Peyer's patch (tissue), 4 donors: ENCODE results near the gene PRSS56. TPM values are rescaled to one million over a fixed set of nuclear protein-coding genes. Genes with fewer than 3 reads are reported as not detected.

Experiments
- DNase-seq, 3 donors: peaks; one replicate each; pipeline ENCODE4 v3.0.0-alpha.2; 2017 to 2019
- H3K27ac ChIP-seq, 4 donors: fragments of 200-600 bp; sonication (generic); one replicate each; pipeline ENCODE4 v1.5.1; 2016 to 2019
- H3K27me3 ChIP-seq, 2 donors: fragments of 200-600 bp; sonication (generic); one replicate each; pipeline ENCODE4 v1.5.1; 2019
- H3K36me3 ChIP-seq, 3 donors: fragments of 200-600 bp; sonication (generic); one replicate each; pipeline ENCODE4 v1.5.1; 2016 to 2019
- H3K4me1 ChIP-seq, 4 donors: fragments of 200-600 bp; sonication (generic); one replicate each; pipeline ENCODE4 v1.5.1; 2016 to 2019
- H3K4me3 ChIP-seq, 4 donors: fragments of 200-600 bp; sonication (generic); 1 replicate in 3 of 4; 2 replicates in 1 of 4; pipeline ENCODE4 v1.5.1; 2016 to 2019; ENCODE audit warnings: mild to moderate bottlenecking in 1 of 4
- H3K9me3 ChIP-seq, 4 donors: fragments of 200-600 bp; sonication (generic); one replicate each; pipeline ENCODE4 v1.5.1; 2016 to 2019; ENCODE audit warnings: mild to moderate bottlenecking in 1 of 4
- CTCF ChIP-seq, 6 experiments: fragments of 450-650 bp in 4 of 6; fragments of 200-600 bp in 2 of 6; sonication (generic) in 1 of 6; IDR thresholded peaks; one replicate each; pipeline ENCODE4 v1.5.1; 2017 to 2019; ENCODE audit warnings: antibody characterized with exemption in 6 of 6, mild to moderate bottlenecking in 3 of 6, moderate library complexity in 1 of 6
- POLR2A ChIP-seq, 2 donors: fragments of 450-650 bp; IDR thresholded peaks; one replicate each; pipeline ENCODE4 v1.5.1; 2017; ENCODE audit warnings: antibody characterized with exemption in 2 of 2, mild to moderate bottlenecking in 2 of 2, moderate library complexity in 2 of 2
- total RNA-seq, 4 donors: library from RNA; depleted of rRNA; stranded (reverse); fragments of >200 nt; gene quantifications; one replicate each; pipeline ENCODE4 v1.1.0, GENCODE V29; 2016

The PRSS56 gene
- total RNA-seq, 4 donors from 2014 or later, result not detected

- H3K4me3 ChIP-seq, result peak overlapping the region; percentile 7 to 53 (median 40)
- no peak overlapping the region for H3K27ac ChIP-seq
- peaks cover 0 to 14% (median 3%) of the 10 kb centered on the region in 4 donors for H3K4me1 ChIP-seq
- no peak for DNase-seq
- TF ChIP-seq CTCF (IDR thresholded peaks at IDR 0.05) (no peak), POLR2A (IDR thresholded peaks at IDR 0.05) (no peak)
- H3K27me3 ChIP-seq, result peaks cover 0 to 5% of the 10 kb centered on the region in 2 donors
- H3K36me3 ChIP-seq, result no peaks in the 10 kb centered on the region
- H3K9me3 ChIP-seq, result no peaks in the 10 kb centered on the region
These were observed 17.0 kb upstream of the PRSS56 start for GRCh38 chr2:232502911-232503808.

- H3K27me3 ChIP-seq, result peaks cover 0 to 5% of the 10 kb centered on the region in 2 donors
- peaks cover 0 to 14% (median 3%) of the 10 kb centered on the region in 4 donors for H3K4me1 ChIP-seq
- TF ChIP-seq CTCF (IDR thresholded peaks at IDR 0.05), result no peak
- no peak for TF ChIP-seq POLR2A (IDR thresholded peaks at IDR 0.05)
- no peaks in the 10 kb centered on the region for H3K9me3 ChIP-seq
- no peaks in the 10 kb centered on the region for H3K36me3 ChIP-seq
- no peak for DNase-seq
- H3K27ac ChIP-seq, result no peak overlapping the region
- H3K4me3 ChIP-seq, result peak overlapping the region in 3 of 4 donors; percentile 34 to 53 (median 46)
These were observed 16.3 kb upstream of the PRSS56 start for GRCh38 chr2:232503809-232504323.

- no peak overlapping the region for H3K4me3 ChIP-seq
- H3K9me3 ChIP-seq, result no peaks in the 10 kb centered on the region
- H3K36me3 ChIP-seq, result no peaks in the 10 kb centered on the region
- no peak for DNase-seq
- TF ChIP-seq CTCF (IDR thresholded peaks at IDR 0.05), result no peak
- TF ChIP-seq POLR2A (IDR thresholded peaks at IDR 0.05), result no peak
- peaks cover 0 to 5% of the 10 kb centered on the region in 2 donors for H3K27me3 ChIP-seq
- H3K4me1 ChIP-seq, result peaks cover 0 to 14% (median 3%) of the 10 kb centered on the region in 4 donors
- no peak overlapping the region for H3K27ac ChIP-seq
These were observed 15.8 kb upstream of the PRSS56 start for GRCh38 chr2:232504438-232504837.

- no peak overlapping the region for H3K4me3 ChIP-seq
- peaks cover 0 to 5% of the 10 kb centered on the region in 2 donors for H3K27me3 ChIP-seq
- no peaks in the 10 kb centered on the region for H3K9me3 ChIP-seq
- no peak overlapping the region for H3K27ac ChIP-seq
- no peaks in the 10 kb centered on the region for H3K36me3 ChIP-seq
- no peak for DNase-seq
- no peak for TF ChIP-seq POLR2A (IDR thresholded peaks at IDR 0.05)
- TF ChIP-seq CTCF (IDR thresholded peaks at IDR 0.05), result no peak
- H3K4me1 ChIP-seq, result peaks cover 0 to 14% (median 3%) of the 10 kb centered on the region in 4 donors
These were observed 14.3 kb upstream of the PRSS56 start for GRCh38 chr2:232505856-232506255.

- DNase-seq, result no peak
- Histone ChIP-seq H3K27ac (no peak overlapping the region), H3K36me3 (no peaks in the 10 kb centered on the region), H3K27me3 (peaks cover 0 to 5% of the 10 kb centered on the region in 2 donors), H3K4me3 (no peak overlapping the region), H3K4me1 (peaks cover 0 to 14% (median 3%) of the 10 kb centered on the region in 4 donors), H3K9me3 (no peaks in the 10 kb centered on the region)
- no peak for TF ChIP-seq POLR2A (IDR thresholded peaks at IDR 0.05)
- TF ChIP-seq CTCF (IDR thresholded peaks at IDR 0.05), result no peak
These were observed 13.5 kb upstream of the PRSS56 start for GRCh38 chr2:232506709-232507108.
